GM12801 (cell line): ENCODE results near the gene B3GNT5.

Experiments used
- TF ChIP-seq, protein P1 (sequence below): IDR thresholded peaks from one replicate; pipeline ENCODE4 v1.5.1; 2011; ENCODE audit warnings: control low read depth; ENCODE audit not compliant: insufficient read length; ENCODE audit errors: extremely low read depth

Gene B3GNT5

DNA sequence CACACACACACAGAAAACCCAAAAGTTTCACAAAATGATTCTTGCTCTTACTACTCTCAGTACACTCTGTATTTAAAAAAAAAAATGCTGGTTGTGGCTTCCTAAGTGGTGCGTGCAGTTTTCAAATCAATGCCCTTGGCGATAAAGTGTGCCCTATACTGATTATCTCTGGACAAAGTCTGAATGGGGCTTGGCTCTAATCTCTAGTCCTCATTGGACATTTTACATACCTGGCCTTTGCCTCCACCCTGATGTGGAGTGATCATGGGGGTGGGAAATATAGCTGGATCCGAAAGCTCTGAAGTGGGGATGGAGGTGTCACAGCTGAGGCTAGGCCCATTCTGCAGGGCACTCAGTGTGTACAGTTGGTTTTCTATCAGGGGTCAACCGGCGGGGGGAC lies 14.1 kb downstream of the B3GNT5 start:
- TF ChIP-seq, protein P1, sequence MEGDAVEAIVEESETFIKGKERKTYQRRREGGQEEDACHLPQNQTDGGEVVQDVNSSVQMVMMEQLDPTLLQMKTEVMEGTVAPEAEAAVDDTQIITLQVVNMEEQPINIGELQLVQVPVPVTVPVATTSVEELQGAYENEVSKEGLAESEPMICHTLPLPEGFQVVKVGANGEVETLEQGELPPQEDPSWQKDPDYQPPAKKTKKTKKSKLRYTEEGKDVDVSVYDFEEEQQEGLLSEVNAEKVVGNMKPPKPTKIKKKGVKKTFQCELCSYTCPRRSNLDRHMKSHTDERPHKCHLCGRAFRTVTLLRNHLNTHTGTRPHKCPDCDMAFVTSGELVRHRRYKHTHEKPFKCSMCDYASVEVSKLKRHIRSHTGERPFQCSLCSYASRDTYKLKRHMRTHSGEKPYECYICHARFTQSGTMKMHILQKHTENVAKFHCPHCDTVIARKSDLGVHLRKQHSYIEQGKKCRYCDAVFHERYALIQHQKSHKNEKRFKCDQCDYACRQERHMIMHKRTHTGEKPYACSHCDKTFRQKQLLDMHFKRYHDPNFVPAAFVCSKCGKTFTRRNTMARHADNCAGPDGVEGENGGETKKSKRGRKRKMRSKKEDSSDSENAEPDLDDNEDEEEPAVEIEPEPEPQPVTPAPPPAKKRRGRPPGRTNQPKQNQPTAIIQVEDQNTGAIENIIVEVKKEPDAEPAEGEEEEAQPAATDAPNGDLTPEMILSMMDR: no peak

DNA sequence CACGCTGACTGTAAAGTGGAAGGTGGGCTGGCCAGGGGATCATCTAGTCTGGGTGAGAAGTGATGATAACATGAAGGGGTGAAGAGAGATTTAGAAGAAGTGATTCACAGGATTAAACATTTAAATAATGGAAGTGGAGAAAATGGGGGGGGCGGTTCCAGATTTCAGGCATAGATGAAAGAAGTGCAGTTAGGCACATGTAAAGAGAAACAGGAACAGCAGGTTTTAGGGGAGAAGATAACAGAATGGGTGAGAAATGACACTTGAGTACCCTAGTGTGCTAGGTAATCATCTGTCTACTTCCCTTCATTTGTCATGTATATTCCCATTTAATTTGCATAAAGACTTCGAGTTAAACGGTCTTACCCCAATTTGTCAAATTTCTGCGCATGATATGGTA lies 15.3 kb downstream of the B3GNT5 start:
- TF ChIP-seq, protein P1: no peak

DNA sequence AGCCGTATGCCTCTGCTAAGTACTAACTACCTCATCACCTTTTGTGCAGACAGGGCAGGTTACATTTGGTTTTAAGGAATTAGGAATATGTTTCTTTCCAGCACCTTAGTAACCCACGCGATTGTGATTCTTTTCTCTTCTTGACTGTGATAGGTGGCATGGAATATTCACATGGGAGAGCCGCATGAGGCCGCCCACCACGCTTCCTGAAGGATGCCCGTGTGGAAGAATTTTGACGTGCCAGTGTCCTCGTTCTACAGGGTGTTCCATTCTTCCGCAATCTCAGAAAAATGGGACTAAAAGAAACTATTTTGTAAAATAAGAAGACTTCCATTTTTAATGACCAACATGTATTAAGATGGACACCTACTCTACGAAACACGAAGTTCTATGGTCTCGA lies 16.3 kb downstream of the B3GNT5 start:
- TF ChIP-seq, protein P1: no peak

DNA sequence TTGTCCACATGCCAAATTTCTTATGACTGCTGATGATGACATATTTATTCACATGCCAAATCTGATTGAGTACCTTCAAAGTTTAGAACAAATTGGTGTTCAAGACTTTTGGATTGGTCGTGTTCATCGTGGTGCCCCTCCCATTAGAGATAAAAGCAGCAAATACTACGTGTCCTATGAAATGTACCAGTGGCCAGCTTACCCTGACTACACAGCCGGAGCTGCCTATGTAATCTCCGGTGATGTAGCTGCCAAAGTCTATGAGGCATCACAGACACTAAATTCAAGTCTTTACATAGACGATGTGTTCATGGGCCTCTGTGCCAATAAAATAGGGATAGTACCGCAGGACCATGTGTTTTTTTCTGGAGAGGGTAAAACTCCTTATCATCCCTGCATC lies 17.3 kb downstream of the B3GNT5 start:
- TF ChIP-seq, protein P1: no peak

DNA sequence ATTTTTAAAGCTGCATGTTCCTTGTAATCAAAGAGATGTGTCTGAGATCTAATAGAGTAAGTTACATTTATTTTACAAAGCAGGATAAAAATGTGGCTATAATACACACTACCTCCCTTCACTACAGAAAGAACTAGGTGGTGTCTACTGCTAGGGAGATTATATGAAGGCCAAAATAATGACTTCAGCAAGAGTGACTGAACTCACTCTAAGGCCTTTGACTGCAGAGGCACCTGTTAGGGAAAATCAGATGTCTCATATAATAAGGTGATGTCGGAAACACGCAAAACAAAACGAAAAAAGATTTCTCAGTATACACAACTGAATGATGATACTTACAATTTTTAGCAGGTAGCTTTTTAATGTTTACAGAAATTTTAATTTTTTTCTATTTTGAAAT lies 19.1 kb downstream of the B3GNT5 start:
- TF ChIP-seq, protein P1: no peak

DNA sequence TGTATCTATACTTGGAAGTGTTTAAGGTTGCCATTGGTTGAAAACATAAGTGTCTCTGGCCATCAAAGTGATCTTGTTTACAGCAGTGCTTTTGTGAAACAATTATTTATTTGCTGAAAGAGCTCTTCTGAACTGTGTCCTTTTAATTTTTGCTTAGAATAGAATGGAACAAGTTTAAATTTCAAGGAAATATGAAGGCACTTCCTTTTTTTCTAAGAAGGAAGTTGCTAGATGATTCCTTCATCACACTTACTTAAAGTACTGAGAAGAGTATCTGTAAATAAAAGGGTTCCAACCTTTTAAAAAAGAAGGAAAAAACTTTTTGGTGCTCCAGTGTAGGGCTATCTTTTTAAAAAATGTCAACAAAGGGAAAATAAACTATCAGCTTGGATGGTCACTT lies 19.7 kb downstream of the B3GNT5 start:
- TF ChIP-seq, protein P1: no peak

DNA sequence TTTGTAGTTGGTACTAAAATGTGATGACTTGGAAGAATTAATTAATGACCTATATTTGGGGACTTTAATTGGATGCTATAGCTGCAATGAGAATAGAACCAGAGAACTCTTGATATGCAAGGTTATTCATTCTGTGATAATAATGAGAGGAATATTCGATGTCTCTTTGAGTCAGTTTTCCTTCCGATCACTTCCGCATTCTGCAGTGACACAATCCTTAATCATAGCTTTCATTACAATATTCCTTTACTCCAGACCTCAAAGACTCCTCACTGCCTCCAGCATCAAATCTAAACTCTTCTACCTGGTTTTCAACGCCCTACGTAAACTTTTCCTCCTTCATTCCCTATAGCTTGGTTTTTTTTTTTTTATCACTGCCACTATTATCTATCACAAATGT lies 21.6 kb downstream of the B3GNT5 start:
- TF ChIP-seq, protein P1: no peak

DNA sequence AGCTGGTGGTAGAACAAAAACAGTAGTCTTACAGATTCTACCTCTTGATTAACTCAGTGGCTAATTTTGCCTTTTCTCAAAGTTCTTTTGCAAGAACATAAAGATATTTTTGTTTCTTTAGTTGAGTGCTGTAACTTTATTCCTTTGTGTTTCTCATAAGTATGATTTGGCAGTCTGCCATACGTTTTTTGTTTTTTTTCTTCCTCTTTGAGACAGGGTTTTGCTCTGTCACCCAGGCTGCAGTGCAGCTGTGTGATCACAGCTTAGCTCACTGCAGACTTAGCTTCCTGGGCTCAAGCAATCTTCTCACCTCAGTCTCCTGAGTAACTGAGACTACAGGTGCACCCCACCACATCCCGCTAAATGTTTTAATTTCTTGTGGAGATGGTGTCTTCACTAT lies 22.4 kb downstream of the B3GNT5 start:
- TF ChIP-seq, protein P1: no peak
